ENCODE data around the gene TMEM44.
A peak's percentile ranks its signal among the peaks of the same experiment; 100 is the strongest.

The TMEM44 gene

GRCh38 chr3:194647747-194648146 lies 14.5 kb upstream of the TMEM44 start:
- Histone ChIP-seq H3K79me2 (ENCODE audit: insufficient read depth, low read depth) (no peaks in the 10 kb centered on the region), H3K36me3 (ENCODE audit: insufficient read depth) (peaks cover 15% of the 10 kb centered on the region; the same call in 1 of the 2 replicates), H3K4me2 (no peak overlapping the region), H3K9ac (no peak overlapping the region), H3K27ac (no peak overlapping the region), H4K20me1 (ENCODE audit: insufficient read depth) (no peaks in the 10 kb centered on the region), H3K27me3 (ENCODE audit: insufficient read depth, low read depth) (no peaks in the 10 kb centered on the region), H2AFZ (ENCODE audit: low read depth) (no peak overlapping the region), H3K4me1 (ENCODE audit: low read depth, poor library complexity, severe bottlenecking) (no peaks in the 10 kb centered on the region), H3K4me3 (IDR thresholded peaks at IDR 0.05; ENCODE audit: insufficient read depth, low read depth, low read length) (no peak overlapping the region)
- TF ChIP-seq, protein P1, sequence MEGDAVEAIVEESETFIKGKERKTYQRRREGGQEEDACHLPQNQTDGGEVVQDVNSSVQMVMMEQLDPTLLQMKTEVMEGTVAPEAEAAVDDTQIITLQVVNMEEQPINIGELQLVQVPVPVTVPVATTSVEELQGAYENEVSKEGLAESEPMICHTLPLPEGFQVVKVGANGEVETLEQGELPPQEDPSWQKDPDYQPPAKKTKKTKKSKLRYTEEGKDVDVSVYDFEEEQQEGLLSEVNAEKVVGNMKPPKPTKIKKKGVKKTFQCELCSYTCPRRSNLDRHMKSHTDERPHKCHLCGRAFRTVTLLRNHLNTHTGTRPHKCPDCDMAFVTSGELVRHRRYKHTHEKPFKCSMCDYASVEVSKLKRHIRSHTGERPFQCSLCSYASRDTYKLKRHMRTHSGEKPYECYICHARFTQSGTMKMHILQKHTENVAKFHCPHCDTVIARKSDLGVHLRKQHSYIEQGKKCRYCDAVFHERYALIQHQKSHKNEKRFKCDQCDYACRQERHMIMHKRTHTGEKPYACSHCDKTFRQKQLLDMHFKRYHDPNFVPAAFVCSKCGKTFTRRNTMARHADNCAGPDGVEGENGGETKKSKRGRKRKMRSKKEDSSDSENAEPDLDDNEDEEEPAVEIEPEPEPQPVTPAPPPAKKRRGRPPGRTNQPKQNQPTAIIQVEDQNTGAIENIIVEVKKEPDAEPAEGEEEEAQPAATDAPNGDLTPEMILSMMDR (conservative IDR thresholded peaks at IDR 0.05; ENCODE audit: low read depth, low read length): no peak

GRCh38 chr3:194642769-194643168 lies 9.6 kb upstream of the TMEM44 start:
- TF ChIP-seq, protein P1 (conservative IDR thresholded peaks at IDR 0.05; ENCODE audit: low read depth, low read length): no peak
- Histone ChIP-seq H4K20me1 (ENCODE audit: insufficient read depth) (no peaks in the 10 kb centered on the region), H3K9ac (no peak overlapping the region), H3K36me3 (ENCODE audit: insufficient read depth) (peaks cover 3% of the 10 kb centered on the region; the same call in 1 of the 2 replicates), H3K4me3 (IDR thresholded peaks at IDR 0.05; ENCODE audit: insufficient read depth, low read depth, low read length) (no peak overlapping the region), H3K79me2 (ENCODE audit: insufficient read depth, low read depth) (no peaks in the 10 kb centered on the region), H3K4me2 (no peak overlapping the region), H3K27ac (no peak overlapping the region), H2AFZ (ENCODE audit: low read depth) (no peak overlapping the region), H3K27me3 (ENCODE audit: insufficient read depth, low read depth) (no peaks in the 10 kb centered on the region), H3K4me1 (ENCODE audit: low read depth, poor library complexity, severe bottlenecking) (no peaks in the 10 kb centered on the region)

GRCh38 chr3:194640829-194641228 lies 7.6 kb upstream of the TMEM44 start:
- Histone ChIP-seq H4K20me1 (ENCODE audit: insufficient read depth) (no peaks in the 10 kb centered on the region), H2AFZ (ENCODE audit: low read depth) (no peak overlapping the region), H3K4me3 (IDR thresholded peaks at IDR 0.05; ENCODE audit: insufficient read depth, low read depth, low read length) (no peak overlapping the region), H3K27ac (no peak overlapping the region), H3K4me2 (no peak overlapping the region), H3K27me3 (ENCODE audit: insufficient read depth, low read depth) (no peaks in the 10 kb centered on the region), H3K4me1 (ENCODE audit: low read depth, poor library complexity, severe bottlenecking) (no peaks in the 10 kb centered on the region), H3K79me2 (ENCODE audit: insufficient read depth, low read depth) (no peaks in the 10 kb centered on the region), H3K36me3 (ENCODE audit: insufficient read depth) (peaks cover 3% of the 10 kb centered on the region; the same call in 1 of the 2 replicates), H3K9ac (no peak overlapping the region)
- TF ChIP-seq, protein P1 (conservative IDR thresholded peaks at IDR 0.05; ENCODE audit: low read depth, low read length): peak; percentile 54

- TF ChIP-seq, protein P1 (conservative IDR thresholded peaks at IDR 0.05; ENCODE audit: low read depth, low read length): no peak
- Histone ChIP-seq H3K79me2 (ENCODE audit: insufficient read depth, low read depth) (no peaks in the 10 kb centered on the region), H3K4me1 (ENCODE audit: low read depth, poor library complexity, severe bottlenecking) (no peaks in the 10 kb centered on the region), H3K4me3 (IDR thresholded peaks at IDR 0.05; ENCODE audit: insufficient read depth, low read depth, low read length) (no peak overlapping the region), H3K36me3 (ENCODE audit: insufficient read depth) (peaks cover 3% of the 10 kb centered on the region; the same call in 1 of the 2 replicates), H3K9ac (no peak overlapping the region), H3K27ac (no peak overlapping the region), H3K27me3 (ENCODE audit: insufficient read depth, low read depth) (no peaks in the 10 kb centered on the region), H3K4me2 (no peak overlapping the region), H2AFZ (ENCODE audit: low read depth) (no peak overlapping the region), H4K20me1 (ENCODE audit: insufficient read depth) (no peaks in the 10 kb centered on the region)
Observed at GRCh38 chr3:194638991-194639605, 5.9 kb upstream of the TMEM44 start.

Measured in KMS-11 (cell line).